Spleen (tissue), 11 donors: ENCODE data around the gene TNFAIP1. TPM values are rescaled to one million over a fixed set of nuclear protein-coding genes. Genes with fewer than 3 reads are reported as not detected.

Experiments used
- DNase-seq: peaks from one replicate; pipeline ENCODE4 v3.0.0-alpha.2; 2020
- H3K27ac ChIP-seq, 8 donors: fragments of 200-600 bp; sonication (generic) in 7 of 8; 1 replicate in 4 of 8; 2 replicates in 4 of 8; pipeline versions ENCODE4 v1.5.0 to v1.8.0; 2016 to 2021; ENCODE audit warnings: inconsistent platforms in 4 of 8, mild to moderate bottlenecking in 4 of 8, moderate library complexity in 1 of 8
- H3K27me3 ChIP-seq, 7 donors: fragments of 200-600 bp; sonication (generic) in 6 of 7; replicated peaks in 1 of 7; 1 replicate in 4 of 7; 2 replicates in 3 of 7; pipeline versions ENCODE4 v1.5.0 to v1.8.0; 2016 to 2021; ENCODE audit warnings: inconsistent platforms in 3 of 7, mild to moderate bottlenecking in 1 of 7
- H3K36me3 ChIP-seq, 6 donors: fragments of 200-600 bp; sonication (generic) in 5 of 6; 1 replicate in 4 of 6; 2 replicates in 2 of 6; pipeline versions ENCODE4 v1.5.0 to v1.8.0; 2016 to 2021; ENCODE audit warnings: inconsistent platforms in 2 of 6
- H3K4me1 ChIP-seq, 6 donors: fragments of 200-600 bp; sonication (generic) in 5 of 6; 1 replicate in 3 of 6; 2 replicates in 3 of 6; pipeline versions ENCODE4 v1.5.0 to v1.8.0; 2016 to 2021; ENCODE audit warnings: inconsistent platforms in 3 of 6
- H3K4me3 ChIP-seq, 8 donors: fragments of 200-600 bp; sonication (generic) in 7 of 8; 1 replicate in 4 of 8; 2 replicates in 4 of 8; pipeline versions ENCODE4 v1.5.0 to v1.8.0; 2016 to 2021; ENCODE audit warnings: inconsistent platforms in 4 of 8, mild to moderate bottlenecking in 4 of 8, moderate library complexity in 2 of 8
- H3K9me3 ChIP-seq, 8 donors: fragments of 200-600 bp; sonication (generic) in 7 of 8; 1 replicate in 4 of 8; 2 replicates in 4 of 8; pipeline versions ENCODE4 v1.5.0 to v1.8.0; 2016 to 2021; ENCODE audit warnings: inconsistent platforms in 4 of 8
- CTCF ChIP-seq, 11 experiments: fragments of 200-600 bp in 7 of 11; fragments of 450-650 bp in 4 of 11; sonication (generic) in 4 of 11; IDR thresholded peaks in 8 of 11; conservative IDR thresholded peaks in 3 of 11; 1 replicate in 7 of 11; 2 replicates in 4 of 11; pipeline versions ENCODE4 v1.4.0 to v1.8.0; 2016 to 2021; ENCODE audit warnings: antibody characterized with exemption in 11 of 11, inconsistent platforms in 4 of 11, mild to moderate bottlenecking in 1 of 11
- POLR2A ChIP-seq, 3 donors: fragments of 450-650 bp; IDR thresholded peaks; one replicate each; pipeline ENCODE4 v1.5.1; 2017; ENCODE audit warnings: antibody characterized with exemption in 3 of 3, mild to moderate bottlenecking in 1 of 3
- POLR2AphosphoS5 ChIP-seq, 3 donors: sonication (generic); formaldehyde crosslinking; IDR thresholded peaks; one replicate each; pipeline ENCODE4 v1.5.1; 2017; ENCODE audit warnings: antibody characterized with exemption in 3 of 3
- WGBS, 5 donors: extraction: QIAGEN DNeasy Blood & Tissue Kit in 3 of 5; methylation state at CpG; one replicate each; pipeline versions ENCODE4 v1.1.5 to v1.1.7; 2013 to 2018; 5-methylcytosine and 5-hydroxymethylcytosine counted together
- intact Hi-C: fragments of 100-400 bp; cut with DNase I; formaldehyde crosslinking; loops from one replicate; pipeline ENCODE4 v1.15.0; 2023; ENCODE audit warnings: low total_unique reads
- microRNA-seq, 3 donors: library from miRNA; unstranded; fragments of <30 nt; microRNA quantifications; one replicate each; pipeline versions ENCODE4 to v1.1.0, GENCODE V29; 2019 to 2020
- polyA plus RNA-seq, 3 donors: library from polyadenylated mRNA; stranded (reverse); fragments of 200-250 nt; gene quantifications; one replicate each; pipeline ENCODE4 v1.2.1, GENCODE V29; 2013
- total RNA-seq, 7 donors: library from RNA; depleted of rRNA in 3 of 7; stranded (reverse); fragments of >200 nt in 3 of 7; fragmentation: NEBNext Ultra II Directional in 4 of 7; extraction: Animal tissue kit (Norgen Biotek cat#: 25700) in 4 of 7; gene quantifications; one replicate each; pipeline versions ENCODE4 v1.1.0 to v1.2.1, GENCODE V29; 2016 to 2021
- donor health status: healthy with polysubstance abuse.
- donor health status: DM: no; HTN: no; CAD: no; lungs with moderate emphysema.
- donor health status: DM: no; HTN: no; CAD: no.
- donor health status: Bipolar disorder and iron deficiency.
- donor health status: healthy.
- donor health status: DM: no; HTN: no; CAD: no.
- donor health status: DM: yes; HTN: yes; CAD: no.

TNFAIP1 gene
- total and polyA plus RNA-seq, 10 donors: 15.2 to 154 (median 91.5) TPM

GRCh38 chr17:28394337-28395116 lies 59.0 kb downstream of the TNFAIP1 start:
- no peak for DNase-seq
- Histone ChIP-seq H3K4me3 (no peak overlapping the region), H3K27me3 (no peaks in the 10 kb centered on the region), H3K9me3 (no peaks in the 10 kb centered on the region), H3K4me1 (peaks cover 0 to 28% (median 6%) of the 10 kb centered on the region in 6 donors), H3K27ac (no peak overlapping the region), H3K36me3 (peaks cover 0 to 98% (median 31%) of the 10 kb centered on the region in 6 donors)
- 71 to 94% (median 83%) methylated on average over 7 of the region's 7 CpGs for WGBS, 5 donors
- TF ChIP-seq CTCF (IDR thresholded peaks at IDR 0.05 in 8 of 11, conservative IDR thresholded peaks at IDR 0.05 in 3 of 11) (no peak), POLR2A (IDR thresholded peaks at IDR 0.05) (no peak), POLR2AphosphoS5 (IDR thresholded peaks at IDR 0.05) (no peak)
- intact Hi-C loops: no loop called here

GRCh38 chr17:28395426-28395825 lies 59.9 kb downstream of the TNFAIP1 start:
- H3K9me3 ChIP-seq: no peaks in the 10 kb centered on the region
- intact Hi-C loops: no loop called here
- peaks cover 0 to 97% (median 23%) of the 10 kb centered on the region in 6 donors for H3K36me3 ChIP-seq
- no peaks in the 10 kb centered on the region for H3K27me3 ChIP-seq
- peak overlapping the region in 1 of 8 donors; percentile 63 for H3K27ac ChIP-seq
- H3K4me3 ChIP-seq: no peak overlapping the region
- no peak for TF ChIP-seq POLR2AphosphoS5 (IDR thresholded peaks at IDR 0.05)
- 45 to 98% (median 57%) methylated on average over 2 of the region's 2 CpGs for WGBS, 5 donors
- H3K4me1 ChIP-seq: peaks cover 0 to 28% (median 6%) of the 10 kb centered on the region in 6 donors
- no peak for DNase-seq

- H3K36me3 ChIP-seq: peaks cover 0 to 97% (median 18%) of the 10 kb centered on the region in 6 donors
Measured at GRCh38 chr17:28395968-28396367, 60.4 kb downstream of the TNFAIP1 start.

More at GRCh38 chr17:28395968-28396367, 60.4 kb downstream of the TNFAIP1 start:
- intact Hi-C loops: no loop called here
- peak overlapping the region in 1 of 8 donors; percentile 63 for H3K27ac ChIP-seq
- TF ChIP-seq POLR2AphosphoS5 (IDR thresholded peaks at IDR 0.05): peak in 1 of 3 donors; percentile 18
- TF ChIP-seq CTCF (IDR thresholded peaks at IDR 0.05 in 8 of 11, conservative IDR thresholded peaks at IDR 0.05 in 3 of 11): no peak
- no peaks in the 10 kb centered on the region for H3K27me3 ChIP-seq
- H3K9me3 ChIP-seq: no peaks in the 10 kb centered on the region
- no peak for DNase-seq
- H3K4me3 ChIP-seq: no peak overlapping the region
- peaks cover 0 to 28% (median 6%) of the 10 kb centered on the region in 6 donors for H3K4me1 ChIP-seq
- 89 to 93% (median 90%) methylated on average over 6 of the region's 6 CpGs for WGBS, 5 donors

Small RNAs within 50 kb of the gene (microRNA-seq; reads per million reads assigned to microRNA genes)
- gene MIR4723: 0.85 to 4.0 (median 2.1) reads per million in 3 donors

Other genes with a start within 250 kb of the TNFAIP1 start
- 1 to 10 TPM; 3.1 to 7.3 (median 5.8) TPM for gene TMEM97, start 16.6 kb upstream of the TNFAIP1 start, total RNA-seq
- 1 to 10 TPM; 1.5 to 3.2 (median 2.0) TPM for gene TMEM97, start 16.6 kb upstream of the TNFAIP1 start, polyA plus RNA-seq
- gene IFT20, start 289 bp upstream of the TNFAIP1 start, total RNA-seq: 10 to 100 TPM; 28.4 to 52.2 (median 31.1) TPM
- gene IFT20, start 289 bp upstream of the TNFAIP1 start, polyA plus RNA-seq: 10 to 100 TPM; 46.8 to 52.8 (median 52.1) TPM
- 10 to 100 TPM; 45.6 to 62.6 (median 49.0) TPM for gene POLDIP2, start 21.8 kb downstream of the TNFAIP1 start, total RNA-seq
- 10 to 100 TPM; 27.8 to 47.1 (median 38.7) TPM for gene POLDIP2, start 21.8 kb downstream of the TNFAIP1 start, polyA plus RNA-seq
- gene SEBOX, start 29.4 kb downstream of the TNFAIP1 start, total RNA-seq: not detected
- not detected for gene SEBOX, start 29.4 kb downstream of the TNFAIP1 start, polyA plus RNA-seq
- gene VTN, start 34.5 kb downstream of the TNFAIP1 start, total RNA-seq: 1 to 10 TPM in 4 of 7 donors, under 1 TPM in 3; 0.84 to 4.0 (median 1.7) TPM
- 1 to 10 TPM; 1.2 to 1.8 (median 1.4) TPM for gene VTN, start 34.5 kb downstream of the TNFAIP1 start, polyA plus RNA-seq
- gene SARM1, start 35.9 kb downstream of the TNFAIP1 start, total RNA-seq: 10 to 100 TPM; 25.9 to 48.7 (median 39.9) TPM
- 10 to 100 TPM in 1 of 3 donors, 1 to 10 TPM in 2; 4.7 to 17.1 (median 6.3) TPM for gene SARM1, start 35.9 kb downstream of the TNFAIP1 start, polyA plus RNA-seq
- 10 to 100 TPM; 18.9 to 28.9 (median 24.6) TPM for gene SLC46A1, start 70.5 kb downstream of the TNFAIP1 start, total RNA-seq
- gene SLC46A1, start 70.5 kb downstream of the TNFAIP1 start, polyA plus RNA-seq: 1 to 10 TPM; 2.1 to 4.8 (median 2.3) TPM
- gene SLC13A2, start 137.9 kb downstream of the TNFAIP1 start, total RNA-seq: not detected
- gene SLC13A2, start 137.9 kb downstream of the TNFAIP1 start, polyA plus RNA-seq: under 1 TPM in 1 of 3 donors, not detected in 2; 0.03 TPM
- gene FOXN1, start 170.6 kb downstream of the TNFAIP1 start, total RNA-seq: not detected
- not detected for gene FOXN1, start 170.6 kb downstream of the TNFAIP1 start, polyA plus RNA-seq
- gene UNC119, start 216.9 kb downstream of the TNFAIP1 start, total RNA-seq: 10 to 100 TPM; 41.5 to 76.0 (median 65.7) TPM
- gene UNC119, start 216.9 kb downstream of the TNFAIP1 start, polyA plus RNA-seq: 10 to 100 TPM; 52.9 to 68.6 (median 59.1) TPM
- gene PIGS, start 235.8 kb downstream of the TNFAIP1 start, total RNA-seq: 10 to 100 TPM; 43.7 to 77.6 (median 56.4) TPM
- 10 to 100 TPM; 13.3 to 21.4 (median 17.6) TPM for gene PIGS, start 235.8 kb downstream of the TNFAIP1 start, polyA plus RNA-seq
- gene ALDOC, start 241.1 kb downstream of the TNFAIP1 start, total RNA-seq: 10 to 100 TPM; 18.1 to 64.4 (median 40.3) TPM
- gene ALDOC, start 241.1 kb downstream of the TNFAIP1 start, polyA plus RNA-seq: 10 to 100 TPM; 16.9 to 24.8 (median 19.1) TPM